ENCODE measurements around the gene MAP3K15.

MAP3K15 gene

DNA sequence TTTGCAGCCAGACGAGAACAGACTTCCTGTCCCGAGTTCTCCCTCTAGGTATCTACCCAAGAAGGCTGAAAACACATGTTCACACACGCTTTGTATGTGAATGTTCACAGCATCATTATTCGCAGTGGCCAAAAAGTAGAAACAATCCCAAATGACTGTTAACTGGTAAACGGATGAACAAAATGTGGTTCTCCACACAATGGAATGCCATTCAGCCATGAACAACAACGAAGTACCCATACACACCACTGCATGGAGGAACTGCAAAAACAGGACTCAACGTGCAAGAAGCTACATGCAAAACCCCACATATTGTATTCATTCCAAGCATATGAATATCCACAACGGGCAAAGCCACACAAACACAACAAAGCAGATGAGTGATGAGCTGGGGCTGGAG, 126.6 kb downstream of the MAP3K15 start:
- DNase-seq, result no peak

DNA sequence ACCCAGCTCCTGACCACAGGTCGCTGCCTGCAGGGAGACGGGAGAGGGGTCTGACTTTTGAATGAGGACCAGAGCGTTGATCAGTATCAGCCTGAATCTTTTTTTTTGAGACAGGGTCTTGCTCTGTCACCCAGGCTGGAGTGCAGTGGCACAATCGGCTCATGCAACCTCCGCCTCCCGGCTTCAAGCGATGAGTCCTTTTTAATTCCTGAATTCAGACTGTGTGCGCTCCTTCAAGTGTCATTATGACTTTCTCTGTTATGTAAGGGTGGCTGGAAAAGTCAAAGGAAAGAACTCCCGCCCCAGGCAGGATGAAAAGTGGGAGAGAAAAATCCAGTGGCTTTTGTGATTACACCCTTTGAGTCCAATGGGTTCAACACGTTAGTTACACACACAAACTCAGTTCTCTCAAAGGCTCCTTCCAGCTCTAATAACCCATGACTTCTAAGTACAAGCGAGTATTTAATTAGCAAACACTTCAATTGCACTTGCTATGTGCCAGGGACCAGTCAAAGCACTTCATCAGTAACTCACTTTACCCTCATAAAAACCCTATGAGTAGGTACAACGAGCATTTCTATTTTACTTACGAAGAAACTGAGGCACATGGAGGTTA, 127.1 kb downstream of the MAP3K15 start:
- no peak for DNase-seq

DNA sequence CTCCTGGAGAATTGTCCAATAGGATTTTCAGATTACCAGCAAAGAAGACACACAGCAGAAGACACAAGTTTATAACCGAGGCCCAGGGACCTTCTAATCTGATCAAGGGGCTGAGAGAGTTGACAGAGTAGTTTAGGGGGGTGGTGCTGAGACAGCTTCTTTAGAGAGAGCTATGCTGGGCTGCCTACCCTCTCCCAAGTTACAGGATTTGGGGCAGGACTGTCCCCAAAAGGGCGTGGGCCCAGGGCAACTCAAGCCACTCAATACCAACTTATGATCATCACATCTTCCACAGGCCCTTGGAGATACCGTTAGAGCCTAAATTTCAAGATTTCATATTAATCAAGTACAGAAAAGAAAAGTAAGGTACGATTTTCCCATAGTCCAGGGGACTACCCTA, 128.6 kb downstream of the MAP3K15 start:
- no peak for DNase-seq

DNA sequence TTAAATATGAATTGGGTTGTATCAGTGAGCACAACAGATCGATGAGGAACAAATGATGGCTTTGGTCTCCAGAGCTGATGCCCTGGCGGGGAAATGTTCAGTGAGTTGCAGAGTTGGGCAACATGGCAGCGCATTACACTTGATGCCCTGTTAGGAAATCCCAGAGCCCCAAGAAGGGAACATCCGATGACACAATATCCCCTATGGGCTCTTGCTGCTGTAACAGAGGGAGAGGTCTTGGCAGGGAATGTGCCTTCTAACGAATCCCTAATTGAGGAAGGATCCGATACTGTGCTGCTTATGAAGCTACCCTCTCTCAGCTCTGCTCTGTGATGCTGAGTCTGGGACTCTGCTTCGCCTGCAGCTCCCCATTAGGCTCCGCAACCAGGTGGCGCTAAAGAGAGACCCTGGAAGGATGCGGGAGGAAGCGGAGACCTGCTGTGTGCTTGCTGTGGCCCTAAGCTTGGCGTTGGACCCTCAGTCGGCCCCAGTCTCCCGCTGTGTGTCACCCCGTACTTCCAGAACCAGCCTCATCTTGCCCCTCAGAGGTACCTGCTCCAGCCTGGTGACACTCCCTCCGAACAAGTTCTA, 132.7 kb downstream of the MAP3K15 start:
- DNase-seq, result no peak

DNA sequence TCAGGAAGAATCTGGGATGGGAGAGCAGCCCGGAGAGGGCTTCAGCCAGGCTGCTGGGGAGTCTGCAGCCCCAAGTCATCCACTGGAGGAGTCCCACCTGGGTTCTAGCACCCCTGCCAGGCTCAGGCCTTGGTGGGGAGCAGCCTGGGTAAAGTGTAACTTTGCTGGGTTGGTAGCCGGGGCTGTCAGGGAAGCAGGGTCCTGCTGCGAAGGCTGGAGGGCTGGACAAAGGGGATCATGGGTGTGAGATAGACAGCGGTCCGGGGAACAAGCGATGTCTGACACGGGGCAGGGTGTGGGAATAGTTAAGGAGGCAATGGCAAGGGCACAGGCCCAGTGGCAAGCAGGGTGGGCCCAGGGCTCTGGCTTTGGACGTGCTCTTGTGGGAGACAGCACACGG, 134.0 kb downstream of the MAP3K15 start:
- DNase-seq, result no peak

DNA sequence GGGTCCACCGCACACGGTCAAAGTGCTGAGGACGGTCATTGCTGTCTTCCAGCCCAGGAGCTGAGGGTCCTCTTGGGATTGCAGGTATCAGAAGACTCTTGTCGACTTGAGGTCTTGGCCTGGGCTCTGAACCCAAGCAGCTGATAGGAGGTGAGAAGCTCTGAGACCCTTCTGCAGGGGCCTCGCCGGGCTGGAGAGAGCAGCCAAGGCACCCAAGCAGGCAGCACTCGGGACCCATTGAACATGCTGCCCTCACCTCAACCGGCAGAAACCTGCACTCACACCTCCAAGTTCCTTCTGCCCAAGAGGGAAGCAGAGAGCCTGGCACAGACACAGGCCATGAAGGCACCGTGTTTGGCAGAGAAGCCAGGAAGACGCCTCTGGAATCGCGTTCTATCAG, 137.5 kb downstream of the MAP3K15 start:
- no peak for DNase-seq

DNA sequence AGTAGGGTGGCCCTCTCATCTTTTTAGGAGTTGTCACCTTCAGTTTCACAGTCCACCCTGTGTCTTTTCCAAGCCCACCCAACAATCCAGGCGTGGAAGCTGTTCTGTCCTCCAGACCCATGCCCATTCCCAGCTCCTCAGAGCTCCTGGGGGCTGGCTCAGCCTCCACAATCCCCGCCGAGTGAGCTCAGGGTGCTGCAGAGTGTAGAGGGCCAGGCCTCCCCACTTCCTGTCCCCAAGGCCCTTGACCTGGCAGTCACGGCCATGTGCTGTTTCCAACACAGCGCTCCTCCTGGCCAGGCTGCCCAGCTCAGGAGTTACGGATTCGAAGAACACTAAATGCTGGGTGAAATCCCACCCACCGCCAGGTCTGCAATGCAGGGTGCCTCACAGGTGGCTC, 139.8 kb downstream of the MAP3K15 start:
- no peak for DNase-seq

DNA sequence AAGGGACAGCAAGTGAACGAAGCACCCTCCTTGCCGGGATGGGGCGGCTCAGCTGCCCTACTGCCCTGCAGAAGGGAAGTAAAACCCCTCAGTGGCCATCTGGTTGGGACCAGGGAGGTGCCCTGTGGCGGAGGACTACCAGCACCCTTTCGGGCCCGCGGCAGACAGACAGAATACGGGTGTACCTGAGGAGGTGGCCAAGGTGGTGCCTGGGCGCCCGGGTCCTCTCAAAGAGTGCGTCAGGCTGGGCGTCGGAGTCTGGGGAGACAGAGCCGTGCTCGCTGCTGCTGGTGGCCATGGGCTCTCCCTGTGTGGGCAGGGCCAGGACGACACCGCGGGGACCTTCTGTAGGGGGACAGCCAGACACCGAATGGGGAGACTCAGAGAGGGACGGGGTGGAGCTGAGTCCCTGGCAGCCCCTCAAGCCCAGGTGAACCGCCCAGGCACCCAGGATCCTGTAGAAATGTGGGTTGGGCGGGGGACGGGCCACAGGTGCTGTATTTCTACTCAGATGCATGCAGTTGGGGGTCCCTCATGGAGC, 141.9 kb downstream of the MAP3K15 start:
- no peak for DNase-seq

DNA sequence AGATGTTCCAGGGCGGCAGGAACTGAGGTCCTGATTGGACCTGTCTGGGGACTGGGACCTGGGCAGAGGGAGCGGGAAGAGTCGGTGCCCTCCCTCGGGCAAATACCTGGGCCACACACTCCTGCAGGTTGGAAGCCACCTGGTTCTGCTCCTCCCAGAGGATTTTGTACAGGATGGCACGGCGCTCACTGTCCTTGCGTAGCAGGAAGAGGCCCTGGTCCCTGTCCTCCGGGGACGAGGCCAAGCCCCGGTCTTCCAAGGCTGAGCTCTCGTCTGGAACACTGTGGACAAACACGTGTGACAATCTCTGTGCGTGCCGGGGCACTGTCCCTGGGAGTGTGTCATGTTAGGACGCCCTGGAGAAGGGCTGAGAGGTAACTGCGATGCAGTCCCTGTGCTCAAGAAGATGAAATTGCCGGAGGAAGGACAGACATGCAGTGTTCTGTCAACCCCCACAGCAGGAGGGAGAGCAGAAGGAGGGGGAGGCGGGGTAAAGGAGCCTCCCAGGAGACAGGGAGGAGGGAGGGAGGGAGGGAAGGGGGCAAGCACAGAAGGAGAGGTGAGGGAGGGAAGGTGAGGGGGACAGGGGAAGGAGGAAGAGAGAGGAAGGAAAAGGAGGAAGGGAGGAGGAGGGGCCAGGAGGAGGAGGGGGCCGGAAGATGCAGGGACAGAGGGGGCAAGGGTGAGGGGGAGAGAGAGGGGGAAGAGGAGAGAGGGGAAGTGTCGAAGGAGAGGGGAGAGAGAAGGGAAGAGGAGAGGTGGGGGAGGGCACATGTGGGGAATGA, 142.6 kb downstream of the MAP3K15 start:
- DNase-seq, result no peak

DNA sequence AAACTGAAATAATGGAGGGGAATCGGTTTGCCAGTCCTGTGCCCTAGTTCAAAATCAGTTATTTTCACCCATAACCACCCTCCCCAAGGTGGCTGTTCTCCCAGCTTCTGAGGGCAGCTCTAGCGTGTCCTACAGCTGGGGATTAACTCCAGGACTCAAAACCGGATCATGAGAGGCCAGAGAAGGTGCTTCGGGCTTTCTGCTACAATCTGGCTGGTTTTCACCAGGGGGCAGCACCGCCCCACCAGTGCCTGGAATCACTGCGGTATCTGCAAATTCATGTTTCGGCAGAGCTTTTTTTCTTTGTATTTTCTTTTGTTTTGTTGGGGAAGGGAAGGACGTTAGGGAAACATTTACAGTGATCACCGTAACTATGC, 143.2 kb downstream of the MAP3K15 start:
- DNase-seq, result peak; percentile 44

DNA sequence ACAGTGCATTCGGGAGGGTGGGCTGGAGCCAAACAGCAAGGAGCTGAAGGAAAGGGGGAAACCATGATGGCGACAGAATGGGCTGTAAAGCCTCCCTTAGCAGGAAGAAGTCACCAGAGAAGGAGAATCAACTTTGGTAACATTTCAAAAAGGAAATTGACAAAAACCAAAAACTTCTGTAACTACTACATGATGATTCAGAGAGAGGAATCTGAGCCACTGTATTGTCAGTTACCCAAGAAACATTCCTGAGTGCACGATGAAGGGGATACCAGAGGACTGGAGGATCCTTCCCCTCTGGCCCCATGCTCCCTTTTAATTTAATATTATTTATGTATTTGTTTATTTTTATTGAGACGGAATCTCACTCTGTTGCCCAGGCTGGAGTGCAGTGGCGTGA, 145.2 kb downstream of the MAP3K15 start:
- no peak for DNase-seq

DNA sequence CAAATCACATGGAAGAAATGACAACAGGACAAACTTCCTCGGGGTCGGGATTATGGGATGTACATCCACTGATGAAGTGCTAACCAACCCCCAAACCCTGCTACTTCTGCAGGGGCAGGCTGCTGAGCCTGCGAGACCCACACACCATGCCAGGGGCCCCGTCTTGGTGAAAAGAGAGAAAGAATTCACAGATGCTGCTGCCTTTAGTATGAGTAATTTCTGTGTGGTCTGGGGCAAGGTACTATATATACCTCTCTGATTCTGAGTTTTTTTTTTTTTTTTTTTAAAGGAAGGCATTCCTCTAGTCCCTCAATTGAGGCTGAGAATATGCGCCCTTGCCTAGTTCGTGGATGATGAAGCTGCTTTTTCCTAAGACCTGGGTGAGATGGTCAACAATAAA, 146.7 kb downstream of the MAP3K15 start:
- no peak for DNase-seq

DNA sequence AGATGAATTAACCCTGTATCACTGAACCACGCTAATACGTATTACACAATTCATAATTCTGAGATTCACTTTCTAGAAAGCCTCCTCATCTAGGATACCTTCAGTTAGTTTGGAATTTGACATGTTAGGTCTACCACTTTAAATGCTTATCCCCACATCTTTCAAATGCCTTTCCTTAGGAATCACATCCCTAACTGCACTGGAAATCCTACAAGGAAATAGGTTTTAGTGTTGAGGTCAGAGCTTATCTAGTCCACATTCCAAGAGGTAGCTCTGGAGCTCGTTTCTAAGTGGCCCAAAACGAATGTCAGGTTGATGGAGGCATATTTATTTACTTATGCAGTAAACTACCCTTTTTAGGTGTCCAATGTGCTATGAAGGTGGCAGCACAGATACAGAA, 153.6 kb downstream of the MAP3K15 start:
- DNase-seq, result no peak

DNA sequence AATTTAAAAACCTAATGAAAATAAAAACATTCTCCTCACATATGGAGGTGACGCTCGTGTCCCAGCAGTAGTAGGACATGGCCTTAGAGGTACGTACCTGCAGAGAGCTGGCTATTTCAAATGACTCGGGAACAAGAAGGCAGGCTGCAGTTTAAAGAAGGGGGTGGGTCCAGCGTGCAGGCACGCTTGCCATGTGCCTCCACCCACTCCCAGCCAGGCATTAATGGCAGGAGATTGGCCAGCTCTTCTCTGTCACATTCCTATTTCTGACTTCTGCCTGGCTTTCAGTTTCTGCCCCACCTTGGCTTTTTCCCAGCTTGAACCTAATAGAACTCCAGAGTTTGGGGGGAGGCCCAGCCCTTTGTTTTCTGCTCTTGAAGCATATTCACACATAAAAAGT, 154.4 kb downstream of the MAP3K15 start:
- DNase-seq, result no peak

DNA sequence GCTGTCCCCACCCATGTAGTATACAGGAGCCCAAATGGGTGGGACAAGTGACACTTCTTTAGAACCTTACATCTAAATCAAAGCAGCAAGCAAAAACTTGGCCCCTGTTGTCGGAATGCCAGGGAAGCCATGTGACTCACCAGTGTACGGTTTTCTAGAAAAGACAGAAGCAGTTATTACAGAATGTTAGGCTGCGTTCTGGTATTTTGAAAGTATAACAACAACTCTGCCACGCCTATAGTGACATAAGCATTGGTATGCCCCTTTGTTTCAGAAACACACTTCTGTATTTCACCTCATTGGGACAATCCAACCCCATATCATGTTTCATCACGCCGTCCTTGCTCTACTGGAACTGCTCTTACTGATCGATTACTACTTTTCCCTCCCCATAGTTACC, 156.8 kb downstream of the MAP3K15 start:
- DNase-seq, result no peak

DNA sequence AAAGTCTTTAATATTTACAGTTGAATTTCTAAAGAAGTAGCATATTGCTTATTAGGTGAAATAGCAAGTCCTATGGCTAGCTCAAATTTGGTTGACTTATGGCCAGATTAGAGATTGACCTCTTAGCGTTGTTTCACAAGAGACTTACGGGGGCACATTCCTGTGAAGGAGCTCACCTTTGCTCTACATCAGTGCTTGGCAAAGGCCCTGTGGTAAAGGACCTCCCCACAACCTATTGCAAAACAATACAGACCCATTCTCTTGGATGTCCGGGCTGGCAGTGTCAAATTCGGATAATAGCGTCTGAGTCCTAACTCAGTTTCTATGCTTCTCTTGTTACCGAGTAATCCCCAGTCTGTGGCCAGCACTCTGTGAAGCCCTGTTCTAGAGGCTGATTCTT, 160.7 kb downstream of the MAP3K15 start:
- DNase-seq, result no peak

DNA sequence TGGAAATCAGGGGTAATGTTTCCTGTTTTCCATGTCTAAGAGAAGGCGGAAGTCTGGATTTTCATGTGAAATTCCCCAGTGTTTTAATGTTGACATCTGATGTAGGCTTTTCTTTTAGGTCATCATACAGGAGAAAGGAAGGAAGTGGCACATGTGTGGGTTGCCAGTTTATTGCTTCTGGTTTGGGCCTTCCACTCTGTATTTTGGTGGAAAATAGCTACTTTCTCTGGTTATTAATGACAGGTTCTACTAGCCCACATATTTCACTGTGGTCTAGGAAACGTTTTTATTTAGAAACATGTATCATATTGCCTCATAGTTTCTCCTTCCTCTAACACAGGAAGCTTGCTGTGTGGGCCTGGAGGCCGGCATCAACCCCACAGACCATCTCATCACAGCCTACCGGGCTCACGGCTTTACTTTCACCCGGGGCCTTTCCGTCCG, 164.3 kb downstream of the MAP3K15 start:
- no peak for DNase-seq

DNA sequence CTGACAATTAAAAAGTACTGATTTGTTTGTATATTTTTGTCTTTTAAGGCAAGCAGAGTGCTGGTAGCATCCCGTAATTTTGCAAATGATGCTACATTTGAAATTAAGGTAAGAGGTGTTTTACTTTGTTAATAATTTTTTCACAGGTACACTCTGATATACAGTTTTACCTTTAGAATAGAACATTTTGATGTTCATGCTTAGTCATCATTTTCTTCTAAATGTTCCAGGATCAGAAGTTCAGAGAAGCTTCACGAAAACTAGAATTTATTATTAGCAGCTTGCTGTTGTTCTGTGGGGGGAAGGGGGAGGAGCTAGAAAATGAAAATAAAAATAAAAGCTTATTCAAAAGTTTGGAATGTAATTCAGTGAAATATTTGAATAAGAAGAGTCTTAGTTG, 166.0 kb downstream of the MAP3K15 start:
- no peak for DNase-seq

DNA sequence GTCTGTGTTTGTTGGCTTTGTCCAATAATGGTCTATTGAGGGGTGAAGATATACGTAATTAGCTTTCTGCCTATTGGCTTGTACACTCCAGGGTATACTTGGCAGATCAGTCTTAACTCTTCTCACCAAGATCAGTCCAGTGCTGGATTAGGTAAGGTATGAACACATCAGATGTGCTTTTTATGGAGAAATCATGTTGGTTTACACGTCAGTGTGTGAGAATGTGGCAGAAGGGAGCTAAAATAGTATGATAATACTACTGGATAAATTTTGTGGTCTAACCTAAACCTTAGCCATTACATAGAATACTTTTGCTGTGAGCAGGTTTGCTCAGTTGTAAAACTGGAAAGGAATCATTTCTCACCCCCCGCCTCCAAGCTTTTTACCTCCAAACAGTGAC, 167.4 kb downstream of the MAP3K15 start:
- no peak for DNase-seq

DNA sequence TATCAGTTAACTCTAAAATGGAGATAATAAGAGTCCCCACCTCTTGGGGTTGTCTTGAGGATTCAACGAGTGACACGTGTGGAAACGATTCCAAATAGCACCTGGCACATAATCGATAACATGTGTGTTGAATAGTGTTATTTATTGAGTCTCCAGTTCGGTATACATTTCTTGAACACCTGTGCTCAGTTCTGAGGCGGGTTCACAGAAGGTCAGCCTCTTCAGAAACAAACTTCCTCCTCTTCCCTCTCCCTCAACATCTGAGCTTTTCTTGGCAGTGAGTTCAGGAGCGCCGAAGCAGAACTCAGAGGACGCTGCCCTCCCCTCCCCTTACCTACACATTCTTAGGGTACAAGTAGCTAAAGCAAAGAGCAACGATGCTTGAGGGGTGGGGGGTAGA, 170.6 kb downstream of the MAP3K15 start:
- DNase-seq, result no peak

DNA sequence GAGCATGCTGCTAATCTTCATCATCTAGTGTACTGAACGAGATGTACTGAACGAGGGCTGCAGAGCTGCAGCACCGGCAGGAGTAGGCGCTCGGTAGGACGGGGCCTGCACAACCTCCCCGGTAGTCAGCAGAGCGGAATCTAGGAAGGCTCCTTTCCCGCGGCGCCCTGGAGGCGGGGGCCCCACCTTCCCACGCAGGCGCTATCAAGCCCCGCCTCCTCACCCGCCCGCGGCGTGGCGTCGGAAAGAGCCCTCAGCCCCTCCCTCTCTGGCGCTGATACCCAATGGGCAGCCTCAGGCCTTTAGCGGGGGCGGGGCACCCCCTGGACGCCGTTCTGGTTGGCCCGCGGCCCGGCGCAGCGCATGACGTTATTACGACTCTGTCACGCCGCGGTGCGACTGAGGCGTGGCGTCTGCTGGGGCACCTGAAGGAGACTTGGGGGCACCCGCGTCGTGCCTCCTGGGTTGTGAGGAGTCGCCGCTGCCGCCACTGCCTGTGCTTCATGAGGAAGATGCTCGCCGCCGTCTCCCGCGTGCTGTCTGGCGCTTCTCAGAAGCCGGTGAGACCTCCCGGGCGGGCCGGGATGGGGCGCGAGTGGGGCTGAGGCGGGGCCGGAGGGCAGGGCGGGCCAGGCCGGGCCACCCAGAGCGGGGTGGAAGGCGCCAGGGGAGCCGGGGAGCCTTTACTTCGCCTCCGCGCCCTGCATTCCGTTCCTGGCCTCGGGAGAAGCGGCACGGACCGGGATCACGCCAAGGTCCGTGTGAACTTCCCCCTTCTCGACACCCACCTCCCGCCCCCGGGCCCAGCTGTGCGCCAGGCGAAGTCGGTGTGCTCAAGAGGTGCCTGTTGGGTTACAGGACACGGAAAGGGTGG, 171.5 kb downstream of the MAP3K15 start, which contains the start of gene PDHA1:
Gene PDHA1, plus strand, starts transcription at position 393 of the 874 bp plus-strand sequence. Its CDS starts 111 bp downstream, at position 504.
- peak; percentile 66 for DNase-seq

DNA sequence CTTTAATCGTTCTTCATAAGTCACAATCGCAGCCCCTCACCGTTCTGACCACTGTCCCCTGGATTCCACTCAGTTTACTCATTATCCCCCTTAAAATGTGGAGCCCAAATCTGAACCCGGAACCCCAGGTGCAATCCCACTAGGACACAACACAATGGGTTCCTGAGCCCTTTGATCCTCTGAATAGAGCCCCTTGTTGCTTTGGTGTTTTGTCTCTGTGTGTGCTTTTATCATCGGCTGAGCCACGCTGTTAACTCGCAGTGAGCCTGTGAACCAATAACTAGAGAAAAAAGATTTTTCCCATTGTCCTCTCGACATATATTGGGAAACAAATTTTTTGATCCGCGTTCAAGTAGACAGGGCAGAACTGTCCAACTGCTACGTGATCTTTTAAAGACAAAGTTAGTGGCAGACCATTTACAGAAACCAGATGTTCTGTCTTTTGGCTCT, 172.2 kb downstream of the MAP3K15 start:
- DNase-seq, result no peak

DNA sequence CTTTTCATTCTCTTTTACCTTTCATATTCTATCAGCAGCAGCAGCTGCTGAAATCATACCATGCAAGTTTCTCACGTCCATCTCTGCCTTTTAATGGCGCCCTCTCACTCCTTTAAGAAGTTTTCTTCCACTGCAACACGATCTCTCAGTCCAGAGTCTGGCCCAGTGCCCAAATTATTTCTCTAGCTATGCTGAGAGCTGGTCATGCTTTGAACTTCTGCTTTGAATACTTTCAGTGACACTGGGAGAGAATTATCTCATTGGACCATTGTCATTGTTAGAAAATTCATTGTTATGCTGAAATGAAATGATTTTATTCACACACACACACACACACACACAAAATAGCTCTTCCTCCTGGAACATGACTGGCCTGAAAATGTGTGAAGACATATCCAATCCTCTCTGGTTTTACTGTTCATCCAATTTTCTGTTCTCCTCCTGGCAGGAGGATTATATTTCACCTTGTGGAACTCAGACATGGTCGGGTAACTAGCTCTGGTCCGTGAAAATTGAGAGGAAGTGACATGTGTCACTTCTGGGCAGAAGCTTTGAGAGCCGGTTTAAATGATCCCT, 172.9 kb downstream of the MAP3K15 start:
- no peak for DNase-seq

All from NCI-H524 treated with DMSO at 0.1 percent for 48 hours (cell line).